ENCODE measurements around the gene CALCB.
A peak's percentile ranks its signal among the peaks of the same experiment; 100 is the strongest.

Gene CALCB

DNA sequence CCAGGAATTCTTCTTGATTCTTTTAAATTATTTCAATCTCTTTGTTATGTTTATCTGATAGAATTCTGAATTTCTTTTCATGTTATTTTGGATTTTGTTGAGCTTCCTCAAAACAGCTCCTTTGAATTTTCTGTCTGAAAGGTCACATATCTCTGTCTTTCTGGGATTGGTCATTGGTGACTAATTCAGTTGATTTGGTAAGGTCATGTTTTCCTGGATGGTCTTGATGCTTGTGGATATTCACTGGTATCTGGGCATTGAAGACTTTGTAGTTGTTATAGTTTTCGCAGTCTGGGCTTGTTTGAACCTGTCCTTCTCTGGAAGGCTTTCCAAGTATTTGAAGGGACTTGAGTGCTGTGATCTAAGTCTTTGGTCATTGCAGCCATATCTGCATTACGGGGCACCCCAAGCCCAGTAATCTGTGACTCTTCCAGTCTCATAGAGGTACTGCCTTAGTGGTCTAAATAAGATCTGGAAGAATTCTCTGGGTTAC, 22.4 kb downstream of the CALCB start:
- TF ChIP-seq, protein P1, sequence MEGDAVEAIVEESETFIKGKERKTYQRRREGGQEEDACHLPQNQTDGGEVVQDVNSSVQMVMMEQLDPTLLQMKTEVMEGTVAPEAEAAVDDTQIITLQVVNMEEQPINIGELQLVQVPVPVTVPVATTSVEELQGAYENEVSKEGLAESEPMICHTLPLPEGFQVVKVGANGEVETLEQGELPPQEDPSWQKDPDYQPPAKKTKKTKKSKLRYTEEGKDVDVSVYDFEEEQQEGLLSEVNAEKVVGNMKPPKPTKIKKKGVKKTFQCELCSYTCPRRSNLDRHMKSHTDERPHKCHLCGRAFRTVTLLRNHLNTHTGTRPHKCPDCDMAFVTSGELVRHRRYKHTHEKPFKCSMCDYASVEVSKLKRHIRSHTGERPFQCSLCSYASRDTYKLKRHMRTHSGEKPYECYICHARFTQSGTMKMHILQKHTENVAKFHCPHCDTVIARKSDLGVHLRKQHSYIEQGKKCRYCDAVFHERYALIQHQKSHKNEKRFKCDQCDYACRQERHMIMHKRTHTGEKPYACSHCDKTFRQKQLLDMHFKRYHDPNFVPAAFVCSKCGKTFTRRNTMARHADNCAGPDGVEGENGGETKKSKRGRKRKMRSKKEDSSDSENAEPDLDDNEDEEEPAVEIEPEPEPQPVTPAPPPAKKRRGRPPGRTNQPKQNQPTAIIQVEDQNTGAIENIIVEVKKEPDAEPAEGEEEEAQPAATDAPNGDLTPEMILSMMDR (IDR thresholded peaks at IDR 0.05; ENCODE audit: control extremely low read depth, extremely low read depth, low read depth, missing control alignments) = no peak
- POLR2A ChIA-PET = no interaction called here
- no peak for DNase-seq (ENCODE audit: extremely low spot score)
- CTCF ChIA-PET = interaction anchor here (1.2 to 8.2 kb wide), 4 partner anchors 13 to 188 kb away, joined by 3 to 45 read pairs (median 6); partner anchors contain the start of gene CALCB

- TF ChIP-seq, protein P1 (IDR thresholded peaks at IDR 0.05; ENCODE audit: control extremely low read depth, extremely low read depth, low read depth, missing control alignments) = no peak
- ChIA-PET POLR2A (no interaction called here), CTCF (interaction anchor here (0.7 to 8.2 kb wide), 5 partner anchors 12 to 128 kb away, joined by 3 to 45 read pairs (median 3); no protein-coding TSS in a partner anchor)
- no peak for DNase-seq (ENCODE audit: extremely low spot score)
Measured at GRCh38 chr11:15097411-15097810, 24.0 kb downstream of the CALCB start.

- DNase-seq (ENCODE audit: extremely low spot score) = no peak
- TF ChIP-seq, protein P1 (IDR thresholded peaks at IDR 0.05; ENCODE audit: control extremely low read depth, extremely low read depth, low read depth, missing control alignments) = no peak
- CTCF ChIA-PET = interaction anchor here (0.6 to 8.2 kb wide), 20 partner anchors 8 to 191 kb away, joined by 3 to 75 read pairs (median 7); partner anchors contain the start of genes CALCB and INSC
- POLR2A ChIA-PET = no interaction called here
Measured at GRCh38 chr11:15099267-15099666, 25.9 kb downstream of the CALCB start.

GRCh38 chr11:15101072-15101709, 27.8 kb downstream of the CALCB start:
- TF ChIP-seq, protein P1 (IDR thresholded peaks at IDR 0.05; ENCODE audit: control extremely low read depth, extremely low read depth, low read depth, missing control alignments) = peak; percentile 90
- DNase-seq (ENCODE audit: extremely low spot score) = peak; percentile 49
- POLR2A ChIA-PET = interaction anchor here (1.1 kb wide), 1 partner anchor 107 kb away, joined by 4 read pairs; no protein-coding TSS in a partner anchor
- CTCF ChIA-PET = interaction anchor here (0.6 to 8.2 kb wide), 31 partner anchors 8 to 193 kb away, joined by 3 to 75 read pairs (median 5); partner anchors contain the start of genes CALCB and INSC

DNA sequence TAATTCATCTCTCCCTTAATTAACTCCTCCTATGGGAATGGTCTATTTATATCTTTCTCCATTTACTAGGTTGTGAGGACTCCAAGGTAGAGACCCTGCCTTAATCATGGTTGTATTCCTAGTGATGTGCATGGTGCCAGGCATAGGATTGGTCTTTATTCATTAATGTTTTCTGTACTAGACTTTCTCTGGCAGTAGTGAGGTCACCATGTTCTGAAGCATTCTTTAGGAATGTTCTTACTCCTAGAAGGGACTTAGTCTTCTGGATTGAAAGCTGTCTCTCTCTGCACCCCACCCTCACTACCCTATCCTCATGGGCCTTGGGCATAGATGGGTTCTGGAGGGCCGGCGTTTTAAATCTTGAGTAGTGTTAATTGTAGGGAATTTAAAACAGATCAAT, 30.8 kb downstream of the CALCB start:
- TF ChIP-seq, protein P1 (IDR thresholded peaks at IDR 0.05; ENCODE audit: control extremely low read depth, extremely low read depth, low read depth, missing control alignments) = no peak
- ChIA-PET CTCF (interaction anchor here (1.0 to 6.9 kb wide), 5 partner anchors 9 to 106 kb away, joined by 3 to 38 read pairs (median 3); partner anchors contain the start of gene INSC), POLR2A (no interaction called here)
- no peak for DNase-seq (ENCODE audit: extremely low spot score)

- CTCF ChIA-PET = interaction anchor here (0.8 to 6.9 kb wide), 9 partner anchors 7 to 103 kb away, joined by 3 to 45 read pairs (median 4); partner anchors contain the start of gene INSC
- POLR2A ChIA-PET = no interaction called here
- TF ChIP-seq, protein P1 (IDR thresholded peaks at IDR 0.05; ENCODE audit: control extremely low read depth, extremely low read depth, low read depth, missing control alignments) = no peak
- no peak for DNase-seq (ENCODE audit: extremely low spot score)
Measured at GRCh38 chr11:15106201-15106965, 33.0 kb downstream of the CALCB start.
